ENCODE data around the gene NPR3.

- TF ChIP-seq CREB1 (IDR thresholded peaks at IDR 0.05; ENCODE audit: low read depth) (no peak), ZBTB7A (IDR thresholded peaks at IDR 0.05; ENCODE audit: low read depth) (no peak), EGR1 (IDR thresholded peaks at IDR 0.05) (no peak), YY1 (IDR thresholded peaks at IDR 0.05; ENCODE audit: low read depth) (no peak), TAF1 (IDR thresholded peaks at IDR 0.05; ENCODE audit: low read depth) (no peak), RAD21 (IDR thresholded peaks at IDR 0.05; ENCODE audit: low read depth) (no peak), EP300 (IDR thresholded peaks at IDR 0.05; ENCODE audit: borderline replicate concordance) (no peak)
- TF ChIP-seq, protein P1, sequence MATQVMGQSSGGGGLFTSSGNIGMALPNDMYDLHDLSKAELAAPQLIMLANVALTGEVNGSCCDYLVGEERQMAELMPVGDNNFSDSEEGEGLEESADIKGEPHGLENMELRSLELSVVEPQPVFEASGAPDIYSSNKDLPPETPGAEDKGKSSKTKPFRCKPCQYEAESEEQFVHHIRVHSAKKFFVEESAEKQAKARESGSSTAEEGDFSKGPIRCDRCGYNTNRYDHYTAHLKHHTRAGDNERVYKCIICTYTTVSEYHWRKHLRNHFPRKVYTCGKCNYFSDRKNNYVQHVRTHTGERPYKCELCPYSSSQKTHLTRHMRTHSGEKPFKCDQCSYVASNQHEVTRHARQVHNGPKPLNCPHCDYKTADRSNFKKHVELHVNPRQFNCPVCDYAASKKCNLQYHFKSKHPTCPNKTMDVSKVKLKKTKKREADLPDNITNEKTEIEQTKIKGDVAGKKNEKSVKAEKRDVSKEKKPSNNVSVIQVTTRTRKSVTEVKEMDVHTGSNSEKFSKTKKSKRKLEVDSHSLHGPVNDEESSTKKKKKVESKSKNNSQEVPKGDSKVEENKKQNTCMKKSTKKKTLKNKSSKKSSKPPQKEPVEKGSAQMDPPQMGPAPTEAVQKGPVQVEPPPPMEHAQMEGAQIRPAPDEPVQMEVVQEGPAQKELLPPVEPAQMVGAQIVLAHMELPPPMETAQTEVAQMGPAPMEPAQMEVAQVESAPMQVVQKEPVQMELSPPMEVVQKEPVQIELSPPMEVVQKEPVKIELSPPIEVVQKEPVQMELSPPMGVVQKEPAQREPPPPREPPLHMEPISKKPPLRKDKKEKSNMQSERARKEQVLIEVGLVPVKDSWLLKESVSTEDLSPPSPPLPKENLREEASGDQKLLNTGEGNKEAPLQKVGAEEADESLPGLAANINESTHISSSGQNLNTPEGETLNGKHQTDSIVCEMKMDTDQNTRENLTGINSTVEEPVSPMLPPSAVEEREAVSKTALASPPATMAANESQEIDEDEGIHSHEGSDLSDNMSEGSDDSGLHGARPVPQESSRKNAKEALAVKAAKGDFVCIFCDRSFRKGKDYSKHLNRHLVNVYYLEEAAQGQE (IDR thresholded peaks at IDR 0.05; ENCODE audit: low read depth), result no peak
These were observed 92.5 kb downstream of the NPR3 start for GRCh38 chr5:32803656-32804055.

All from Ishikawa (cell line).